Neural crest cell (in vitro differentiated cells): ENCODE results near the gene VSTM1. TPM values are rescaled to one million over a fixed set of nuclear protein-coding genes. Genes with fewer than 3 reads are reported as not detected.

ENCODE experiments used
- DNase-seq: peaks from one replicate; pipeline ENCODE4 v3.0.0; 2021; ENCODE audit warnings: low read depth, mixed read lengths, low spot score
- H3K27ac Mint-ChIP-seq: one replicate; pipeline ENCODE4 v1.8.0; 2021; ENCODE audit warnings: mild to moderate bottlenecking, mixed read lengths; ENCODE audit not compliant: unreplicated experiment
- H3K27me3 Mint-ChIP-seq: 2 replicates; pipeline ENCODE4 v1.8.0; 2021; ENCODE audit warnings: low read depth, mild to moderate bottlenecking, mixed read lengths
- H3K36me3 Mint-ChIP-seq: 2 replicates; pipeline ENCODE4 v1.8.0; 2021; ENCODE audit warnings: low read depth, mild to moderate bottlenecking, mixed read lengths
- H3K4me1 Mint-ChIP-seq: 2 replicates; pipeline ENCODE4 v1.8.0; 2021; ENCODE audit warnings: mixed read lengths
- H3K4me3 Mint-ChIP-seq: one replicate; pipeline ENCODE4 v1.8.0; 2021; ENCODE audit warnings: mild to moderate bottlenecking, mixed read lengths
- H3K9me3 Mint-ChIP-seq: 2 replicates; pipeline ENCODE4 v1.8.0; 2021; ENCODE audit warnings: mixed read lengths
- total RNA-seq: library from RNA; stranded (reverse); gene quantifications from 2 replicates; pipeline ENCODE4 v1.2.1, GENCODE V29; 2021
- TF ChIP-seq, protein P1 (sequence below): fragments of 200-600 bp; sonication (generic); conservative IDR thresholded peaks from 2 replicates; pipeline ENCODE4 v1.5.0; 2021; ENCODE audit warnings: antibody characterized with exemption, mild to moderate bottlenecking

Gene VSTM1
- total RNA-seq, 1 donor from 2014 or later, result not detected

DNA sequence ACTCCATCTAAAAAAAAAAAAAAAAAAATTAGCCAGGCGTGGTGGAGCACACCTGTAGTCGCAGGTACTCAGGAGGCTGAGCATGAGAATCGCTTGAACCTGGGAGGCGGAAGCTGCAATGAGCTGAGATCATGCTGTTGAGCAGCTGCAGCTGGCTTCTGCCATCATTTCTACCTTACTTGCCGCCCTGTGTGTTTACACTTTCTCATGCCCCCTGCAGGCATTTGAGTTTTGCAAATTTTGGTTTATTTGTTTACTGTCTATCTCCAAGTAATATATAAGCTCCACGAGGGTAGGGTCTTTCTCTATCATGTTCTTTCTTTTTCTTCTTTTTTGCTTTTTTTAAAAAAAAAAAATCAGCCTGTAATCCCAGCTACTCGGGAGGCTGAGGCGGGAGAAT lies 54.3 kb downstream of the VSTM1 start:
- TF ChIP-seq, protein P1, sequence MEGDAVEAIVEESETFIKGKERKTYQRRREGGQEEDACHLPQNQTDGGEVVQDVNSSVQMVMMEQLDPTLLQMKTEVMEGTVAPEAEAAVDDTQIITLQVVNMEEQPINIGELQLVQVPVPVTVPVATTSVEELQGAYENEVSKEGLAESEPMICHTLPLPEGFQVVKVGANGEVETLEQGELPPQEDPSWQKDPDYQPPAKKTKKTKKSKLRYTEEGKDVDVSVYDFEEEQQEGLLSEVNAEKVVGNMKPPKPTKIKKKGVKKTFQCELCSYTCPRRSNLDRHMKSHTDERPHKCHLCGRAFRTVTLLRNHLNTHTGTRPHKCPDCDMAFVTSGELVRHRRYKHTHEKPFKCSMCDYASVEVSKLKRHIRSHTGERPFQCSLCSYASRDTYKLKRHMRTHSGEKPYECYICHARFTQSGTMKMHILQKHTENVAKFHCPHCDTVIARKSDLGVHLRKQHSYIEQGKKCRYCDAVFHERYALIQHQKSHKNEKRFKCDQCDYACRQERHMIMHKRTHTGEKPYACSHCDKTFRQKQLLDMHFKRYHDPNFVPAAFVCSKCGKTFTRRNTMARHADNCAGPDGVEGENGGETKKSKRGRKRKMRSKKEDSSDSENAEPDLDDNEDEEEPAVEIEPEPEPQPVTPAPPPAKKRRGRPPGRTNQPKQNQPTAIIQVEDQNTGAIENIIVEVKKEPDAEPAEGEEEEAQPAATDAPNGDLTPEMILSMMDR, result no peak
- Mint-ChIP-seq H3K27ac (no peak overlapping the region), H3K27me3 (peaks cover 9% of the 10 kb centered on the region), H3K4me3 (no peak overlapping the region), H3K4me1 (peaks cover 5% of the 10 kb centered on the region), H3K36me3 (no peaks in the 10 kb centered on the region), H3K9me3 (no peaks in the 10 kb centered on the region)
- DNase-seq, result no peak

DNA sequence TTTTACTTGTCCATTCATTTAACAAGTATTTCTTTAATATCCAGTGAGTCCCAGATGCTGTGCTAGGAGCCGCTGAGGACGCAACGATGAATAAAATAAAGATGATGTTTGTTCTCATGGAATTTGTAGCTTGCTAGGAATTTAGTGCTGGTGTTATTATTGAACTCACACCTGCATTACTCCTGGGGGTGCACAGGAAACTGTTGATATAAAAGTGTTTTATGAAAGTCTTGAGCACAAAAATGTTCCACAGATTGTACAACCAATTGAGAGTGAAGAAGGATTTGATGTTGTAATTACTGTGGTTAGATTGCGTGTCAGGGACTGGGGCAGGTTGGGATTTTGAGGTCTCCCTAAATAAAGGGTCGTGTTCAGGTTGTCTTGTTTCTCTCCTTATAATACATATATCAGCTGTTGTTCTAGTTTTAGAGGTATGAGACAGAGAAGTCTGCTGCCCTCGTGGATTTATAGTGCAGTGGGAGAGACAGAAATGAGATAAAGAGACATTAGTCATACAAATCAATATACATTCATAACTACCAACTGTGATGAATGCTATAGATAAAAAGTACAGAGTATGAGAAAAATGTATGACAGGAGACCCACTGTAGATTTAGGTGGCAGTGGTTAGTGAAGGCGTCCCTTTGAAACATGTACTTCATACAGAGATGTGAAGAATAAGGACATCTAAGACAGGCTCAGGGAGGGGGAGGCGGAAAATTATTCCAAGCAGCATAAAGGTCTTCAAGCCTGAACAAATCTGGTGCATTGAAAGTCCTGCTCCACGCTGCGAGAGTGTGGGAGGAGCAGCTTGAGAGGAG lies 61.0 kb downstream of the VSTM1 start:
- TF ChIP-seq, protein P1, result no peak
- Mint-ChIP-seq H3K36me3 (no peaks in the 10 kb centered on the region), H3K9me3 (no peaks in the 10 kb centered on the region), H3K27me3 (peaks cover 42% of the 10 kb centered on the region), H3K4me3 (no peak overlapping the region), H3K27ac (no peak overlapping the region), H3K4me1 (peaks cover 3% of the 10 kb centered on the region)
- DNase-seq, result no peak

DNA sequence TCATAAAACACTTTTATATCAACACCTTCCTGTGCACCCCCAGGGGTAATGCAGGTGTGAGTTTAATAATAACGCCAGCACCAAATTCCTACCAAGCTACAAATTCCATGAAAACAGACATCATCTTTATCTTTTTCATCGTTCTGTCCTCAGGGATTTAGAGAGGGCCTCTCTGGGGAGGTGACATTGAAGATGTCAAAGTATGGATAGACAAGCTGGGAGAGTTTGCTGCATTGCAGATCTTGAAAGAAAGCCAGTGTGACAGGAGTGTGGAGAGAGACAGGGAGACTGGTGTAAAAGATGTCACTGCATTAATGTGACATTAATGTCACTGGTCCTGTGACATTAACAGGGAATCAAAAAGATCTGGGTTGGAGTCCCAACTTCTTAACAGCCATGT lies 62.2 kb downstream of the VSTM1 start:
- no peak for DNase-seq
- Mint-ChIP-seq H3K27me3 (peaks cover 48% of the 10 kb centered on the region), H3K9me3 (no peaks in the 10 kb centered on the region), H3K27ac (no peak overlapping the region), H3K4me3 (no peak overlapping the region), H3K36me3 (no peaks in the 10 kb centered on the region), H3K4me1 (peaks cover 3% of the 10 kb centered on the region)
- TF ChIP-seq, protein P1, result no peak

DNA sequence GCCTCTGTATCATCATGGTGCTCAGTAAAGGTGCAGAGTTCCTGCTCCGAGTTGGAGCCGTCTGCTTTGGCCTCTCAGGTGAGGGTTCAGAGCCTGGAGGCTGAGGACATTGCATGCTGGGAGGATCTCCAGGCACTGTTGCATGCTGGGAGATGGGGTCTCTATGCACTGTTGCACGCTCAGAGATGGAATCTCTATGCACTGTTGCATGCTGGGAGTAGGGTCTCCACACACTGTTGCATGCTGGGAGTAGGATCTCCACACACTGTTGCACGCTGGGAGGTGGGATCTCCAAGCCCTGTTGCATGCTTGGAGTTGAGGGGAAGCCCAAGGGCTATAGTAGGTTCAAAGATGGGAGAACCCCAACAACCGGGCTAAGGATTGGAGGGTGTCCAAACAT lies 64.0 kb downstream of the VSTM1 start:
- Mint-ChIP-seq H3K9me3 (no peaks in the 10 kb centered on the region), H3K4me3 (no peak overlapping the region), H3K27me3 (peaks cover 64% of the 10 kb centered on the region)

DNA sequence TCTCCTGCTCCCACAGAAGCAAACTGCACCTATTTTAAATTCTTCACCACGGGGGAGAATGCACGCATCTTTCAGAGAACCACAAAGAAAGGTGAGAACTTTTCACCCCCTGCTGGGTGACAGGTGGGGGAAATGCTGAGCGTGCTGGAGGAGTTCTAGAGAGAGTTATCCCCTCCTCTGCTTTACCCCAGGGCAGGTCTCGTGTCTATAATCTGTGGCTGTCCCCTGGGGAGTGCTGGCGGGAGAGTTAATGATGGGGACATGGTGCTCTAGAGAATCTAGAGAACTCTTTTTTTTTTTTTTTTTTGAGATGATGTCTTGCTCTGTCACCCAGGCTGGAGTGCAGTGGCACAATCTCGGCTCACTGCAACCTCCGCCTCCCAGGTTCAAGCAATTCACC lies 65.5 kb downstream of the VSTM1 start:
- TF ChIP-seq, protein P1, result no peak
- peaks cover 3% of the 10 kb centered on the region for H3K4me1 Mint-ChIP-seq
- DNase-seq, result no peak
- H3K9me3 Mint-ChIP-seq, result no peaks in the 10 kb centered on the region
- no peak overlapping the region for H3K4me3 Mint-ChIP-seq
- peaks cover 75% of the 10 kb centered on the region for H3K27me3 Mint-ChIP-seq
- H3K36me3 Mint-ChIP-seq, result no peaks in the 10 kb centered on the region
- no peak overlapping the region for H3K27ac Mint-ChIP-seq

More for the DNA sequence above, 64.0 kb downstream of the VSTM1 start:
- peaks cover 3% of the 10 kb centered on the region for H3K4me1 Mint-ChIP-seq
- TF ChIP-seq, protein P1, result no peak
- DNase-seq, result no peak
- no peak overlapping the region for H3K27ac Mint-ChIP-seq
- no peaks in the 10 kb centered on the region for H3K36me3 Mint-ChIP-seq
